Lung (tissue), 12 donors: ENCODE data around the gene DECR2. TPM values are rescaled to one million over a fixed set of nuclear protein-coding genes. Genes with fewer than 3 reads are reported as not detected.
A peak's percentile ranks its signal among the peaks of the same experiment; 100 is the strongest.

Experiments used
- ATAC-seq: fragments of 200-7000 bp; cut with Tn5 transposase; one replicate; pipeline ENCODE4 v1.9.1; 2020; ENCODE audit warnings: moderate number of reproducible peaks; ENCODE audit not compliant: insufficient read depth, low FRiP score
- DNase-seq, 3 donors: peaks; one replicate each; pipeline ENCODE4 v3.0.0-alpha.2; 2013 to 2017
- H3K27ac ChIP-seq, 2 donors: one replicate each; pipeline ENCODE4 v1.5.1; 2013; ENCODE audit warnings: mild to moderate bottlenecking in 2 of 2, moderate library complexity in 2 of 2, control low read depth in 1 of 2, inconsistent platforms in 1 of 2, low read depth in 1 of 2, low read length in 1 of 2
- H3K27me3 ChIP-seq, 3 donors: one replicate each; pipeline ENCODE4 v1.5.1; 2013; ENCODE audit warnings: low read length in 2 of 3; ENCODE audit not compliant: control insufficient read depth in 3 of 3, insufficient read depth in 3 of 3
- H3K36me3 ChIP-seq, 4 donors: one replicate each; pipeline ENCODE4 v1.5.1; 2013; ENCODE audit warnings: low read length in 4 of 4, mild to moderate bottlenecking in 1 of 4, moderate library complexity in 1 of 4; ENCODE audit not compliant: control insufficient read depth in 4 of 4, insufficient read depth in 4 of 4
- H3K4me1 ChIP-seq, 5 donors: one replicate each; pipeline ENCODE4 v1.5.1; 2013; ENCODE audit warnings: low read length in 5 of 5, mild to moderate bottlenecking in 2 of 5, moderate library complexity in 1 of 5; ENCODE audit not compliant: control insufficient read depth in 5 of 5, insufficient read depth in 5 of 5
- H3K4me3 ChIP-seq: one replicate; pipeline ENCODE4 v1.5.1; 2013; ENCODE audit warnings: mild to moderate bottlenecking, control low read depth, moderate library complexity
- H3K9ac ChIP-seq, 2 donors: one replicate each; pipeline ENCODE4 v1.5.1; 2013; ENCODE audit warnings: low read length in 2 of 2, control low read depth in 1 of 2; ENCODE audit not compliant: insufficient read depth in 1 of 2
- H3K9me3 ChIP-seq, 4 donors: one replicate each; pipeline ENCODE4 v1.5.1; 2013; ENCODE audit warnings: low read length in 3 of 4, mild to moderate bottlenecking in 1 of 4, moderate library complexity in 1 of 4; ENCODE audit not compliant: control insufficient read depth in 4 of 4, insufficient read depth in 3 of 4
- WGBS, 2 donors: extraction: QIAGEN DNeasy Blood & Tissue Kit; methylation state at CpG; one replicate each; pipeline ENCODE4 v1.1.7; 2013; 5-methylcytosine and 5-hydroxymethylcytosine counted together
- polyA plus RNA-seq, 2 donors: library from polyadenylated mRNA; stranded (reverse); fragments of 200-250 nt; gene quantifications; one replicate each; pipeline ENCODE4 v1.2.1, GENCODE V29; 2013
- total RNA-seq, 2 donors: library from RNA; depleted of rRNA in 1 of 2; stranded (reverse); fragments of >200 nt in 1 of 2; gene quantifications; one replicate each; pipeline ENCODE4 v1.2.1, GENCODE V29; 2014 to 2021
- TF ChIP-seq, protein P1 (sequence below): IDR thresholded peaks from 2 replicates; pipeline ENCODE4 v1.5.1; 2012; ENCODE audit warnings: mild to moderate bottlenecking; ENCODE audit errors: control extremely low read depth, extremely low read depth
- donor health status: control.
- donor health status: control.
- donor health status: Bipolar disorder and iron deficiency.
- donor health status: healthy.
- donor health status: DM: yes; HTN: yes; CAD: no.

DECR2 gene
- total and polyA plus RNA-seq, 4 donors: 5.2 to 18.3 (median 15.7) TPM

DNA sequence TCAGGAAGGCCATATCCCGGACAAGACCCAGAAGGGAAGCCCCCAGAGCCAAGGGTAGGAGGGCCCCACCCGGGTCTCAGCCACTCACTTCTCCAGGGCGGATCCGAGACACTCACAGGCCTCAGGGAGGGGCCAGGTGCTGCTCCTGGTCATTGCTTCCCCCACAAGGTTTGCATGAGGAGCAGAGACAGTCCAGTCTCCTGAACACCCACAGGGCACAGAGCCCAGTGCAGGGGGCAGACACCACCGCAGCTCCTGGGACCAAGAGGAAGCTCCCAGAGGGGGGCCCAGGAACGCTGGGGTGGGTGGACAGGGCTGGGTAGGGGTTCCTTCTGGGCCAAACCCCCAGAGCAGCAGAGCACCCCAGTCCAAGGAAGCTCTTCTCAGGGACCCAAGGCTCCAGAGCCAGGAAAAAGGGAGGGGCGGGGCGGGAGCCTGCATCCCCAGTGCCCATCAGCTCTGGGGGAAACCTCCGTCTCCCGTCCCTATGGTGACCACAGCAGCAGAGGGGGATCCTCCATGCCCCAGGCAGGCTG lies 30.6 kb upstream of the DECR2 start:
- Histone ChIP-seq H3K27ac (peak overlapping the region in 1 of 2 donors; percentile 18), H3K9me3 (peaks cover 0 to 3% (median 0%) of the 10 kb centered on the region in 4 donors), H3K36me3 (peaks cover 8 to 68% (median 16%) of the 10 kb centered on the region in 4 donors), H3K9ac (no peak overlapping the region), H3K4me3 (no peak overlapping the region), H3K4me1 (peaks cover 0 to 14% (median 4%) of the 10 kb centered on the region in 5 donors), H3K27me3 (no peaks in the 10 kb centered on the region)
- TF ChIP-seq, protein P1, sequence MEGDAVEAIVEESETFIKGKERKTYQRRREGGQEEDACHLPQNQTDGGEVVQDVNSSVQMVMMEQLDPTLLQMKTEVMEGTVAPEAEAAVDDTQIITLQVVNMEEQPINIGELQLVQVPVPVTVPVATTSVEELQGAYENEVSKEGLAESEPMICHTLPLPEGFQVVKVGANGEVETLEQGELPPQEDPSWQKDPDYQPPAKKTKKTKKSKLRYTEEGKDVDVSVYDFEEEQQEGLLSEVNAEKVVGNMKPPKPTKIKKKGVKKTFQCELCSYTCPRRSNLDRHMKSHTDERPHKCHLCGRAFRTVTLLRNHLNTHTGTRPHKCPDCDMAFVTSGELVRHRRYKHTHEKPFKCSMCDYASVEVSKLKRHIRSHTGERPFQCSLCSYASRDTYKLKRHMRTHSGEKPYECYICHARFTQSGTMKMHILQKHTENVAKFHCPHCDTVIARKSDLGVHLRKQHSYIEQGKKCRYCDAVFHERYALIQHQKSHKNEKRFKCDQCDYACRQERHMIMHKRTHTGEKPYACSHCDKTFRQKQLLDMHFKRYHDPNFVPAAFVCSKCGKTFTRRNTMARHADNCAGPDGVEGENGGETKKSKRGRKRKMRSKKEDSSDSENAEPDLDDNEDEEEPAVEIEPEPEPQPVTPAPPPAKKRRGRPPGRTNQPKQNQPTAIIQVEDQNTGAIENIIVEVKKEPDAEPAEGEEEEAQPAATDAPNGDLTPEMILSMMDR: no peak
- ATAC-seq: no peak
- WGBS, 2 donors: 45 to 59% methylated on average over 10 of the region's 10 CpGs
- DNase-seq: no peak

DNA sequence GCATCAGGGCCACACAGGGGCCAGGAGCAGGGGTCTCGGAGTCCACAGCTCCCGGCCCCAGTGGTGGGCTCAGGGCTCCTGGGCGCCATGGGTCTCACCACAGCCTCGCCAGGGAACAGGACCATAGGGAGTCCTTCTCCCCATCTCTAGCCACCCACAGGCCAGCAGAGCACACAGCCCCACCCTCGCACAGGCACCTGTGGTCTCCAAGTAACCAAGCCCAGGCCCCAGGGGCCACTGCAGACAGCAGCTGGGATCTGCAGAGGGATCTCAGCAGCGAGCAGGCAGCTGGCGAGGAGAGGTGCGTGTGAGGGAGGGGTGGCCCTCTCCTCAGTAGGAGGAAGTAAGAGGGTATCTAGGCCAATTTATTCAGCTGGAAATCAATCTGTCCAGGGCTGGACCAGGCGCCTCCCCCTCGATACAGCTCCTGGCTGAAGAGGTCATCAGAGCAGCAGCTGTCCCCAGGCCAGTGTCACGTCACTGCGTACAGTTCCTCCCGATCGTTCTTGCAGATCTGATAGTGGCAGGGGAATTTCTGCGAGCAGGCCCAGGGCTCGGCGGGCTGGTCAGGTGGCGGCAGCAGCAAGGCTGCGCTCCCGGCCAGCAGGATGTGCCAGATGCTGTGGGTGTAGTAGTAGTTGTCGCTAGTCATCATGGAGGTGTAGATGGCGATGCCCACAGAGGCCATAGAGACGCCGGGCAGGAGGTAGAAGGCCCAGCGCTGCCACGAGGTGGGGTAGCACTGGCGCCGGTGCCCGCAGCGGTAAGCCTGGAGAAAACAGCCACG lies 30.0 kb upstream of the DECR2 start:
- TF ChIP-seq, protein P1: no peak
- 90 to 92% methylated on average over 30 to 31 of the region's 31 CpGs for WGBS, 2 donors
- H3K36me3 ChIP-seq: peaks cover 6 to 71% (median 16%) of the 10 kb centered on the region in 4 donors

DNA sequence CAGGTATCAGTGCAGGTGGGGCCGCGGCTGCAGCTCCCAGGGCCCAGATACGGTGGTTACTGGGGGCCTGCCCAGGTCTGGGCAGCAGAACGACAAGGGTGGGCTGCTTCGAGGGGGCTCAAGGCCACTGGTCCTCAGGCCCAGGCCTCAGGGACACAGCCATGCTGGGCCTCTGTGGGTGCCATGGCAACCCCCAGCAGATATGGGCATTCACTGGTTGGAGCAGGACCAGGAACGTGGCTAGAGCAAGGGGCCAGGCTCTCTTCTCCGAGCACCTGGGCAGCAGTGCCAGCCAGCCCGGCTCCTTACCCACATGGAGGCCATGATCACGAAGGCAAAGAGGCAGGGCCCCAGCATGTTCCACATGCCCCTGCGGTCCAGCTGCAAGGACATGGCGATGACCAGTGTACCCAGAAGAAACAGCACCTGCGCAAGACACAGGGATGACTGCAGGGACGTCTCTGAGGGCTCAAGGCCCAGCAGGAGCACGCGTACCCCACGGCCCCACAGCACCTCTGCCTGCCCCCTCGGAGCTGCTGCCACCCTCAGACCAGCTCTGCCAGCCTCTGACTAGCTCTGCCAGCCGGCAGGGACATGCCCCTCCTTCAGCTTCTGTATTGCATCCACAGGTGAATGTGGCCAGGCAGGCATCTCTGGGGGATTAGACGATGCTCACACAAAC lies 29.2 kb upstream of the DECR2 start:
- 92% methylated on average over 19 of the region's 19 CpGs for WGBS, 2 donors

More for the DNA sequence above, 30.0 kb upstream of the DECR2 start:
- H3K27me3 ChIP-seq: no peaks in the 10 kb centered on the region
- H3K4me3 ChIP-seq: no peak overlapping the region
- H3K27ac ChIP-seq: no peak overlapping the region
- ATAC-seq (no peak), DNase-seq (no peak)
- H3K4me1 ChIP-seq: peaks cover 0 to 14% (median 4%) of the 10 kb centered on the region in 5 donors
- no peaks in the 10 kb centered on the region for H3K9me3 ChIP-seq
- H3K9ac ChIP-seq: no peak overlapping the region

More for the DNA sequence above, 29.2 kb upstream of the DECR2 start:
- TF ChIP-seq, protein P1: no peak
- H3K27ac ChIP-seq: no peak overlapping the region
- ATAC-seq (no peak), DNase-seq (no peak)
- H3K4me3 ChIP-seq: no peak overlapping the region
- no peaks in the 10 kb centered on the region for H3K9me3 ChIP-seq
- peaks cover 4 to 72% (median 11%) of the 10 kb centered on the region in 4 donors for H3K36me3 ChIP-seq
- no peak overlapping the region for H3K9ac ChIP-seq
- H3K27me3 ChIP-seq: no peaks in the 10 kb centered on the region
- peaks cover 0 to 14% (median 4%) of the 10 kb centered on the region in 5 donors for H3K4me1 ChIP-seq
